Measurements from ENCODE around the gene TOR2A. TPM values are rescaled to one million over a fixed set of nuclear protein-coding genes. Genes with fewer than 3 reads are reported as not detected.

The TOR2A gene
- total RNA-seq: 17.1 and 19.3 TPM in 2 replicates
- polyA plus RNA-seq: 23.9 and 28.8 TPM in 2 replicates
- 18.4 and 25.3 TPM in 2 replicates for polyA plus RNA-seq (2011; cell fraction: cytosol; rRNA removed)
- polyA plus RNA-seq (2011; cell fraction: nucleus; rRNA removed): 16.0 and 18.0 TPM in 2 replicates
- 11.3 and 18.5 TPM in 2 replicates for polyA plus RNA-seq (2012)
- 5.2 and 5.8 TPM in 2 replicates for polyA minus RNA-seq
- 16.5 TPM for polyA minus RNA-seq (2011; cell fraction: cytosol; rRNA and poly(A)+ RNA removed)
- polyA minus RNA-seq (2011; cell fraction: nucleus; rRNA and poly(A)+ RNA removed): 5.1 and 7.3 TPM in 2 replicates
- percentile 55 among the genes with signal in this experiment for Bru-seq, nascent RNA
- percentile 59 among the genes with signal in this experiment for BruChase-seq, experiment 1, labeled RNA remaining after a 6-hour chase
- BruChase-seq, experiment 2, labeled RNA remaining after a 2-hour chase: percentile 60 among the genes with signal in this experiment
- long read RNA-seq, transcript TOR2A-203 (5 exons, 1,523 nt): major isoform, 39 of 57 reads
- long read RNA-seq, transcript TOR2A-209 (4 exons, 933 nt): minor isoform, 5 of 57 reads
- long read RNA-seq, partial matches to known transcripts: 2 of 57 reads
- long read RNA-seq, other reads (novel, unspliced or antisense): 4 of 57 reads

DNA sequence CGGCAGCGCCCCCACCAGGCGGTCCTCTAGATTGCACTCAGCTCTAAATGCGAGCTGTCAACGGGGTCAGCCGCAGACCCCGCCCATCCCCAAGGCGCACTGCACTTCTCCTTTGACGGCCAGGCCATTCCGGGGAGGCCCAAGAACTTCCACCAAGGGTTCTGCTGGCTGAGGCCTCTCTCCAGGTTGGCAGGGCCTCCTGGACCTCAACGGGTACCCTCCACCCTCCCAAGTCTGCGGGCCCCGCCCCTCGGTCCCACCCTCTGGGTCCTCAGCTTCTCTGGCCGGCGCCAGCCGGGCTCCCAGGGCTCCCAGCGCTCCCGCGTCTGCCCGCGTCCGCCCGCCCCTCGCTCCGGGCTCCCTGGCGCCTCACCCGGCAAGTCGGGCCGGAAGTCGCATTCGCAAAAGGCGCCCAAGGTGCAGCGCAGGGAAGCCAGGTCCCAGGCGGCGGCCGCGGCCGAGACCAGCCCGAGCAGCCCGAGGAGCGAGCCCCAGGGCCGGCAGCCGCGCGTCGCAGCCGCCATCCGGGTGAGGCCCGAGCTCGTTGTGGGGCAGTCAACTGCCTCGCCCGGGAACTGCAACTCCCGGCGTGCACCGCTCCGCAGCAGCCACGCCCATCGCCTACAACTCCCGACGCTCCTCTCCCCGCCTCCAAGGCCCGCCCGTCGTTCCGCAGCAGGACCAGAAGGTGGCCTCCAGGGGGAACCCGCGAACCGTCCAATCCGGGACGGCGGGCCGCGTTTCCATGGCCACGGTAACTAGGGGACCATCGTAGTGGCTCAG lies at the start of gene TOR2A:
Gene TOR2A, minus strand, starts transcription at position 548 of the 783 bp plus-strand sequence. Its CDS starts 24 bp downstream, at position 524.
- ChIA-PET POLR2A (interaction anchor here (0.9 to 1.3 kb wide), 4 partner anchors 19 to 182 kb away, joined by 3 to 4 read pairs (median 4); partner anchors contain the start of genes CDK9, PTRH1, ST6GALNAC4 and TTC16), CTCF (interaction anchor here (0.6 to 2.4 kb wide), 80 partner anchors 10 to 520 kb away, joined by 3 to 94 read pairs (median 5); partner anchors contain the start of genes CDK9, PTRH1, ST6GALNAC4 and STXBP1)
- BruUV-seq (replicated peaks): no TSS peak
- peaks cover 11 to 27% of the 10 kb centered on the region in 2 experiments for H3K36me3 ChIP-seq (ENCODE audit: control insufficient read depth in 2 of 2, extremely low read depth in 1 of 2, insufficient read depth in 2 of 2, low read length in 2 of 2)
- peak within 1 kb of the TSS; percentile 68 for H3K27ac ChIP-seq (ENCODE audit: insufficient read depth, low read depth, low read length)
- H3K9me1 ChIP-seq (replicated peaks; ENCODE audit: control insufficient read depth, extremely low read depth, insufficient read depth, low read length): no peaks in the 10 kb centered on the region
- H2AFZ ChIP-seq (ENCODE audit: low read depth, low read length): peak within 1 kb of the TSS; percentile 37
- no peak for TF ChIP-seq JUN (IDR thresholded peaks at IDR 0.05; ENCODE audit: borderline replicate concordance, insufficient read depth, insufficient read length, low read depth)
- TF ChIP-seq, protein P1, sequence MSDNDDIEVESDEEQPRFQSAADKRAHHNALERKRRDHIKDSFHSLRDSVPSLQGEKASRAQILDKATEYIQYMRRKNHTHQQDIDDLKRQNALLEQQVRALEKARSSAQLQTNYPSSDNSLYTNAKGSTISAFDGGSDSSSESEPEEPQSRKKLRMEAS (IDR thresholded peaks at IDR 0.05; ENCODE audit: insufficient read depth, insufficient read length): peak; percentile 25
- TF ChIP-seq POLR2AphosphoS5 (IDR thresholded peaks at IDR 0.05; ENCODE audit: insufficient read depth, low read depth, low read length): peak; percentile 92
- TF ChIP-seq, protein P2, sequence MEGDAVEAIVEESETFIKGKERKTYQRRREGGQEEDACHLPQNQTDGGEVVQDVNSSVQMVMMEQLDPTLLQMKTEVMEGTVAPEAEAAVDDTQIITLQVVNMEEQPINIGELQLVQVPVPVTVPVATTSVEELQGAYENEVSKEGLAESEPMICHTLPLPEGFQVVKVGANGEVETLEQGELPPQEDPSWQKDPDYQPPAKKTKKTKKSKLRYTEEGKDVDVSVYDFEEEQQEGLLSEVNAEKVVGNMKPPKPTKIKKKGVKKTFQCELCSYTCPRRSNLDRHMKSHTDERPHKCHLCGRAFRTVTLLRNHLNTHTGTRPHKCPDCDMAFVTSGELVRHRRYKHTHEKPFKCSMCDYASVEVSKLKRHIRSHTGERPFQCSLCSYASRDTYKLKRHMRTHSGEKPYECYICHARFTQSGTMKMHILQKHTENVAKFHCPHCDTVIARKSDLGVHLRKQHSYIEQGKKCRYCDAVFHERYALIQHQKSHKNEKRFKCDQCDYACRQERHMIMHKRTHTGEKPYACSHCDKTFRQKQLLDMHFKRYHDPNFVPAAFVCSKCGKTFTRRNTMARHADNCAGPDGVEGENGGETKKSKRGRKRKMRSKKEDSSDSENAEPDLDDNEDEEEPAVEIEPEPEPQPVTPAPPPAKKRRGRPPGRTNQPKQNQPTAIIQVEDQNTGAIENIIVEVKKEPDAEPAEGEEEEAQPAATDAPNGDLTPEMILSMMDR (IDR thresholded peaks at IDR 0.05; ENCODE audit: extremely low read depth in 1 of 2, insufficient read depth in 1 of 2, low read depth in 1 of 2, low read length in 2 of 2): peak; percentile 96 to 97
- TF ChIP-seq MYC (IDR thresholded peaks at IDR 0.05; ENCODE audit: low read depth, low read length): peak; percentile 4
- TF ChIP-seq GATA2 (IDR thresholded peaks at IDR 0.05; ENCODE audit: insufficient read depth, insufficient read length, low read depth, low read length): no peak
- peak; percentile 68 for TF ChIP-seq POLR2A (IDR thresholded peaks at IDR 0.05; ENCODE audit: low read depth, low read length)
- intact Hi-C loops (cut with micrococcal nuclease): loop anchor here (1.0 kb wide), 9 partner anchors 29 to 231 kb away; no protein-coding TSS in a partner anchor
- no peaks in the 10 kb centered on the region for H3K9me3 ChIP-seq (replicated peaks; ENCODE audit: control insufficient read depth, insufficient read depth, low read length)
- no peaks in the 10 kb centered on the region for H3K27me3 ChIP-seq (ENCODE audit: control insufficient read depth in 2 of 2, insufficient read depth in 2 of 2, low read length in 2 of 2)
- no peaks in the 10 kb centered on the region for H4K20me1 ChIP-seq (replicated peaks; ENCODE audit: control insufficient read depth, extremely low read depth, insufficient read depth, low read length)
- H3K4me1 ChIP-seq (ENCODE audit: control insufficient read depth, extremely low read depth, insufficient read depth, low read length): peaks cover 12% of the 10 kb centered on the region
- peak within 1 kb of the TSS; percentile 55 for H3K9ac ChIP-seq (replicated peaks; ENCODE audit: extremely low read depth, insufficient read depth, low read length)
- peaks cover 2% of the 10 kb centered on the region for H3K79me2 ChIP-seq (ENCODE audit: control insufficient read depth, insufficient read depth, low read length)
- H3K4me3 ChIP-seq (replicated peaks in 1 of 3; ENCODE audit: insufficient read depth in 1 of 3, low read depth in 1 of 3, low read length in 3 of 3): peak within 1 kb of the TSS; percentile 23 to 73 (median 38)
- FAIRE-seq: peak; percentile 97
- DNase-seq (ENCODE audit: low read depth, low spot score): peak; percentile 98
- dilution Hi-C loops (cut with MboI; ENCODE audit: extremely low pct_ligation_motif_present, low sequenced_read_pairs): no loop called here
- peak within 1 kb of the TSS; percentile 28 for H3K4me2 ChIP-seq (ENCODE audit: insufficient read depth, low read length)

All from endothelial cell of umbilical vein (primary cell).